B cell (primary cell): Measurements from ENCODE around the gene OR5AC2.

ENCODE experiments used
- EZH2 ChIP-seq: IDR thresholded peaks from 2 replicates; pipeline ENCODE4 v1.6.1; 2012; ENCODE audit warnings: borderline replicate concordance, low read depth, mild to moderate bottlenecking, moderate library complexity, low read length; ENCODE audit not compliant: insufficient read depth, poor library complexity, severe bottlenecking
- TF ChIP-seq, protein P1 (sequence below): fragments of 200-600 bp; IDR thresholded peaks from one replicate; pipeline ENCODE4 v1.8.0; 2022; ENCODE audit warnings: antibody characterized with exemption, mild to moderate bottlenecking

GRCh38 chr3:98058244-98058960 is 28.6 kb upstream of the OR5AC2 start:
- TF ChIP-seq, protein P1, sequence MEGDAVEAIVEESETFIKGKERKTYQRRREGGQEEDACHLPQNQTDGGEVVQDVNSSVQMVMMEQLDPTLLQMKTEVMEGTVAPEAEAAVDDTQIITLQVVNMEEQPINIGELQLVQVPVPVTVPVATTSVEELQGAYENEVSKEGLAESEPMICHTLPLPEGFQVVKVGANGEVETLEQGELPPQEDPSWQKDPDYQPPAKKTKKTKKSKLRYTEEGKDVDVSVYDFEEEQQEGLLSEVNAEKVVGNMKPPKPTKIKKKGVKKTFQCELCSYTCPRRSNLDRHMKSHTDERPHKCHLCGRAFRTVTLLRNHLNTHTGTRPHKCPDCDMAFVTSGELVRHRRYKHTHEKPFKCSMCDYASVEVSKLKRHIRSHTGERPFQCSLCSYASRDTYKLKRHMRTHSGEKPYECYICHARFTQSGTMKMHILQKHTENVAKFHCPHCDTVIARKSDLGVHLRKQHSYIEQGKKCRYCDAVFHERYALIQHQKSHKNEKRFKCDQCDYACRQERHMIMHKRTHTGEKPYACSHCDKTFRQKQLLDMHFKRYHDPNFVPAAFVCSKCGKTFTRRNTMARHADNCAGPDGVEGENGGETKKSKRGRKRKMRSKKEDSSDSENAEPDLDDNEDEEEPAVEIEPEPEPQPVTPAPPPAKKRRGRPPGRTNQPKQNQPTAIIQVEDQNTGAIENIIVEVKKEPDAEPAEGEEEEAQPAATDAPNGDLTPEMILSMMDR: no peak
- TF ChIP-seq EZH2: no peak
